Bone marrow (tissue), 2 donors: ENCODE data around the gene YJEFN3.
A peak's percentile ranks its signal among the peaks of the same experiment; 100 is the strongest.

ENCODE experiments used
- DNase-seq, 2 donors: peaks; one replicate each; lab custom pipeline; 2025; lab: John Stamatoyannopoulos, UW

YJEFN3 gene

DNA sequence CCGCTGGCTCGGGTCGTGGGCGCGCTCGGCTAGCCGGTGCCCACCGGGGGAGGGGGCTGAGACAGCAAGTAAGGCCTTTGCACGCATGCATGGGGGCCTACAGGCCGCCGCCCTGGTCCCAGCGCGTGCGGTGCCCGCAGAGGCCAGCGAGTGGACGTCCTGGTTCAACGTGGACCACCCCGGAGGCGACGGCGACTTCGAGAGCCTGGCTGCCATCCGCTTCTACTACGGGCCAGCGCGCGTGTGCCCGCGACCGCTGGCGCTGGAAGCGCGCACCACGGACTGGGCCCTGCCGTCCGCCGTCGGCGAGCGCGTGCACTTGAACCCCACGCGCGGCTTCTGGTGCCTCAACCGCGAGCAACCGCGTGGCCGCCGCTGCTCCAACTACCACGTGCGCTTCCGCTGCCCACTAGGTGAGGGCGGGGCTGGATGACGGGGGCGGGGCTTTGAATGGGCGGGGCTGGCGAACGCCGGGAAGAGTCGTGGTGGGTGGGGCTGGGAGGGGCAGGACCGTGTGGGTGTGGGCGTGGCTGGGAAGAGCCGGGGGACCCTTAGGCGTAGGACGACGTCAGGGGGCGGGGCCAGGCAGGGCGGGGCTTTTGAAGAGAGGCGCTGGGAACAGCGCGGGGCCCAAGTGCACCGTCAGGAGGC lies 11.5 kb downstream of the YJEFN3 start:
- peak in 1 of 2 donors; percentile 14 for DNase-seq

DNA sequence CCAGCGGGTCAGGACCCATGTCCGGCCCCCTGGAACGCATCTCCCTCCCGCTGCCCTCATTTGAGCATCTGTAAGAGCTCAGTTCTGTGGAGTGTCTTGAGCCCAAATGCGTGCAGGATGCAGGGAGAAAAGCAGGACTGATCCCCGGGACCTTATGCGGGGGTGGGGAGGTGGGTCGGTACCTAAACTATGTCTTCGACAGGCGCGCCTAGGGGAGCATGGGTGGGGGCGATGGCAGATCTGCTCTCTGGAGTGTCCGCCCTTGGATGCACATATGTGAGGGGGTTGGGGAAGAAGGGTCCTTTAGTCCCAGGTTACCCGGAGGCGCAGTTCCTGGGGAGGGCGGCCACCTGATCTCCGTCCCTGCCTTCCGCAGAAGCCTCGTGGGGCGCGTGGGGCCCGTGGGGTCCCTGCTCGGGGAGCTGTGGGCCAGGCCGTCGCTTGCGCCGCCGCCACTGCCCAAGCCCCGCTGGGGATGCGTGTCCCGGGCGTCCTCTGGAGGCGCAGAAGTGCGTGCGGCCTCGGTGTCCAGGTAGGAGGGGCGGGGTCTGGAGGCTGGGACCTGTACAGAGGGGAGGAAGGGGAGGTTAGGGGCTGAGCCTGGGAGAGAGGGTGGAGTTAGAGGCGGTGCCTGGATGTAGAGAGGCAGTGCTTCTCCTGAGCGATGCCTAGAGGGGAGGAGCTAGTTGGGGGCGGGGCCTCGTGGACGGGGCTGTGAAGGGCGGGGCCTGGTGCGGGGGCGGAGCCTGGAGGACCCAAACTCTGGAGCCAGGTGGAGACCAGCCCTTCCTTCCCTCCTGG lies 12.2 kb downstream of the YJEFN3 start:
- DNase-seq = no peak

DNA sequence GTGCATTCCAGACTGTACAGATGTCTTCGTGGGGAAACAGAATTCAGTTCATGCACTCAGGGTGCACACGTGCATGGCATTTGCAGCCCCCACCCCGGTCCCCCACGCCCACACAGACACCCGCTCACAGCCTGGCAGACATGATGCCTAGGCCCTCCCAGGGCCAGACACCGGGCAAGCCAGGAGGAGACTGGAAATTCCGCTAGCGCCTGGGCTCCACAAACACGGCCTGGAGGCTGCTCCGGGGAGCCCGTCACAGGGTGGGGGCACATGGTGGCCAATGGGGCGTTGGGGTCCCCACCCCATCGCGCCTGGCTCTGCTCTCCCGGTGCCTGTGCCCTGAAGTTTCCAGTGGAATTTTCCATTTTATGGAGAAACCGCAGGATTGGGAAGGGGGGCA lies 12.9 kb downstream of the YJEFN3 start:
- no peak for DNase-seq

DNA sequence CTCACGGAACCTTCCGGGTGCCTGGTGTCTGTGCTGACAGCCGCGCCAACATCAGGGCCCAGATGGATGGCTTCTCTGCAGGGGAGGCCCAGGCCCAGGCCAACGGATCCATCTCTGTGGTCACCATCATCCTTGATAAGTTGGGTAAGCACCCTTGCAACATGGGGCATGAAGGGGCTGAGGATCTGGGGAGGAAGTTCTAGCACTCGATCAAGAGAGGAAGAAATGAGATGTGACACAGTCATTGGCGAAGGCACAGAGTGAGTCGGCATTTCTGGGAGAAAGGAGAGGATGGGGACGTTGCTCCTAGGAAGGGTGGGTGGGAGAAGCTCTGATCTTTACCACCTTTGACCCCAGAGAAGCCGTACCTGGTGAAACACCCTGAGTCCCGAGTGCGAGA lies 13.8 kb downstream of the YJEFN3 start:
- DNase-seq = no peak

DNA sequence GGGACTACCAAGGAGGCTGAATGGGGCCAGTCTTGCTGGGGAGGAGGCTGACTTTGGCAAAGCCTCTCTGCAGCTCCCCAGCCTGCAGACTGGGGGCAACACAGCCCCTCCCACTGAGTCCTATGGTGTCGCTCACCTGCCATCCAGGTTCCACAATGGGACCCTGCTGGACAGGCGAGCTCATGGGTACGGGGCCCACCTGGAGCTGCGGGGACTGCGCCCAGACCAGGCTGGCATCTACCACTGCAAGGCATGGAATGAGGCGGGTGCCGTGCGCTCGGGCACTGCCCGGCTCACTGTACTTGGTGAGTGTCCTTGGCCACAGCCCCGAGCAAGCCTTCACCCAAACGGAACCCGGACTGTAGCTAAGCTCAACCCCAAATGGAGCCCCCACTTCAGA lies 14.4 kb downstream of the YJEFN3 start:
- no peak for DNase-seq

DNA sequence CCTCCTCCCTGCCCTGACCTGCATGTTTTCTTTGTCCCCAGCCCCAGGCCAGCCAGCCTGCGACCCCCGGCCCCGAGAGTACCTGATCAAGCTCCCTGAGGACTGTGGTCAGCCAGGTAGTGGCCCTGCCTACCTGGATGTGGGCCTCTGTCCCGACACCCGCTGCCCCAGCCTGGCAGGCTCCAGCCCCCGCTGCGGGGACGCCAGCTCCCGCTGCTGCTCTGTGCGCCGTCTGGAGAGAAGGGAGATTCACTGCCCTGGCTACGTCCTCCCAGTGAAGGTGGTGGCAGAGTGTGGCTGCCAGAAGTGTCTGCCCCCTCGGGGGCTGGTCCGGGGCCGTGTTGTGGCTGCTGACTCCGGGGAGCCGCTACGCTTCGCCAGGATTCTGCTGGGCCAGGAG lies 14.9 kb downstream of the YJEFN3 start:
- no peak for DNase-seq

DNA sequence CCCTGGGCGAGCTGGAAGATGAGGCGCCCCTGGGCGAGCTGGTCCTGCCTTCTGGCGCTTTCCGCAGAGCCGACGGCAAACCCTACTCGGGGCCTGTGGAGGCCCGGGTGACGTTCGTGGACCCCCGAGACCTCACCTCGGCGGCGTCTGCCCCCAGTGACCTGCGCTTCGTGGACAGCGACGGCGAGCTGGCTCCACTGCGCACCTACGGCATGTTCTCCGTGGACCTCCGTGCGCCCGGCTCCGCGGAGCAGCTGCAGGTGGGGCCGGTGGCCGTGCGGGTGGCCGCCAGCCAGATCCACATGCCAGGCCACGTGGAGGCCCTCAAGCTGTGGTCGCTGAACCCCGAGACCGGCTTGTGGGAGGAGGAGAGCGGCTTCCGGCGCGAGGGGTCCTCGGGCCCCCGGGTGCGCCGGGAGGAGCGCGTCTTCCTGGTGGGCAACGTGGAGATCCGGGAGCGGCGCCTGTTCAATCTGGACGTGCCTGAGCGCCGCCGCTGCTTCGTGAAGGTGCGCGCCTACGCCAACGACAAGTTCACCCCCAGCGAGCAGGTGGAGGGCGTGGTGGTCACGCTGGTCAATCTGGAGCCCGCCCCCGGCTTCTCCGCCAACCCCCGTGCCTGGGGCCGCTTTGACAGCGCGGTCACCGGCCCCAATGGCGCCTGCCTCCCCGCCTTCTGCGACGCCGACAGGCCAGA lies 15.7 kb downstream of the YJEFN3 start:
- DNase-seq = no peak

DNA sequence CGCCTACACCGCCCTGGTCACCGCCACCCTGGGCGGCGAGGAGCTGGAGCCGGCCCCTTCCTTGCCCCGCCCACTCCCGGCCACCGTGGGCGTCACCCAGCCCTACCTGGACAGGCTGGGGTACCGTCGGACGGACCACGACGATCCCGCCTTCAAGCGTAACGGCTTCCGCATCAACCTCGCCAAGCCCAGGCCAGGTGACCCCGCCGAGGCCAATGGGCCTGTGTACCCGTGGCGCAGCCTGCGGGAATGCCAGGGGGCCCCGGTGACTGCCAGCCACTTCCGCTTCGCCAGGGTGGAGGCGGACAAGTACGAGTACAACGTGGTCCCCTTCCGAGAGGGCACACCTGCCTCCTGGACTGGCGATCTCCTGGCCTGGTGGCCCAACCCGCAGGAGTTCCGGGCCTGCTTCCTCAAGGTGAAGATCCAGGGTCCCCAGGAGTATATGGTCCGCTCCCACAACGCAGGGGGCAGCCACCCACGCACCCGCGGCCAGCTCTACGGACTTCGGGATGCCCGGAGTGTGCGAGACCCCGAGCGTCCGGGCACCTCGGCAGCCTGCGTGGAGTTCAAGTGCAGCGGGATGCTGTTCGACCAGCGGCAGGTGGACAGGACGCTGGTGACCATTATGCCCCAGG lies 16.4 kb downstream of the YJEFN3 start:
- no peak for DNase-seq

DNA sequence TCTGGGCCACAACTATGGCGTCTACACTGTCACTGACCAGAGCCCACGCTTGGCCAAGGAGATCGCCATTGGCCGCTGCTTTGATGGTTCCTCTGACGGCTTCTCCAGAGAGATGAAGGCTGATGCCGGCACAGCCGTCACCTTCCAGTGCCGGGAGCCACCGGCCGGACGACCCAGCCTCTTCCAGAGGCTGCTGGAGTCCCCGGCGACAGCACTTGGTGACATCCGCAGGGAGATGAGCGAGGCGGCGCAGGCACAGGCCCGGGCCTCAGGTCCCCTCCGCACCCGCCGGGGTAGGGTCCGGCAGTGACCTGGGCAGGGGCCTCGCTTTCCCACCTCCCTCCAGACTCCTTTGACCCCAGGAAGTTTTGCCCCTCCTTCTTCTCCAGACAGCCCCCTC lies 17.0 kb downstream of the YJEFN3 start:
- no peak for DNase-seq

DNA sequence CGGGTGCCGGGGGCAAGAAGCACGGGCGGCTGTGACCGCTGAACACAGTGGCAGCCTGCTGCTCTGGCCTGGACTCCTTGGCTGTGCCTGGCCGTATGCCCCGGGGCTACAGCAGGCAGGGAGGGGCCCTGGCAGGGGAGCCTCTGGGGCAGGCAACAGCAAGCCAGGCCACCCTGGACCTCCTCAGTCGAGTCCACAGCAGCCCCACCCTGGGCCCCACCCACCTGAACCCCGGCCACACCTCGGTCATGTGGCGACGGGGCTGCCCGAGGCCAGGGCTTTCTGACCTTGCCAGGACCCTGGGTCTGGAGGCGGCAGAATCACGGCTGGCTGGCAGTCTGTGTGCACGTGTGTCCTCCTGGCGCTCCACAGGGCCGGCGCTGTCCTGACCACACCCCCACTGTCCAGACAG lies 18.0 kb downstream of the YJEFN3 start:
- DNase-seq = no peak

DNA sequence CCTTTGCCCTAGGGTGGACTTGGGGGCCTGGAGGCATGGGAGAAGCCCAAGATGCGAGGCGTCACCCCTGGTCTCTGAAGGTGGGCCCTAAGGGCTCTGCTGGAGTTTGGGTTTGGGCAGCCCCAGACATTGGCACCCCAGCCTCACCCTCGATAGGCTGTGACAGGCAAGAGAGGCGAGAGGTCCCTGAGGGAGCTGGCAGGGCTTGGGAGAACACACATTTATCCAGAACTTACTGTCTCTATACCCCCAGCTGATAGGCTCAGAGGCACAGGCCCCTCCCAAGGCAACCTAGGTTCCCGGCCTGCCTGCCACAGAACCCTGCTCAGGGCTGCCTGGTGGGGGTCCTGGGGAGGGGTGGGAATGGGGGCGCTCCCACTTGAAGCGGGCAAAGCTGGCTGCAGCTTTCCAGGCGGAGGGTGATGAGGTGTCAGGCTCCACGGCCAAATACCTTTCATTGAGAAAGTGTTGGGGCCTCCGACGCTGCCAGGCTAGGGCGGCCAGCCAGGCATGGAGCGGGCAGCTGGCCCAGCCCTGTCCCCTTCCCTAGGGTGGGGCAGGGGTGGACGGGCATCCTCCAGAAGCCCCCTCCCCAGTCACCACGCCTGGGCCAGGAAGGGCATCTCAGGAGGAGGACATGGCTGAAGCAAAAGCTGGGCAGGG lies 19.1 kb downstream of the YJEFN3 start:
- DNase-seq = no peak

DNA sequence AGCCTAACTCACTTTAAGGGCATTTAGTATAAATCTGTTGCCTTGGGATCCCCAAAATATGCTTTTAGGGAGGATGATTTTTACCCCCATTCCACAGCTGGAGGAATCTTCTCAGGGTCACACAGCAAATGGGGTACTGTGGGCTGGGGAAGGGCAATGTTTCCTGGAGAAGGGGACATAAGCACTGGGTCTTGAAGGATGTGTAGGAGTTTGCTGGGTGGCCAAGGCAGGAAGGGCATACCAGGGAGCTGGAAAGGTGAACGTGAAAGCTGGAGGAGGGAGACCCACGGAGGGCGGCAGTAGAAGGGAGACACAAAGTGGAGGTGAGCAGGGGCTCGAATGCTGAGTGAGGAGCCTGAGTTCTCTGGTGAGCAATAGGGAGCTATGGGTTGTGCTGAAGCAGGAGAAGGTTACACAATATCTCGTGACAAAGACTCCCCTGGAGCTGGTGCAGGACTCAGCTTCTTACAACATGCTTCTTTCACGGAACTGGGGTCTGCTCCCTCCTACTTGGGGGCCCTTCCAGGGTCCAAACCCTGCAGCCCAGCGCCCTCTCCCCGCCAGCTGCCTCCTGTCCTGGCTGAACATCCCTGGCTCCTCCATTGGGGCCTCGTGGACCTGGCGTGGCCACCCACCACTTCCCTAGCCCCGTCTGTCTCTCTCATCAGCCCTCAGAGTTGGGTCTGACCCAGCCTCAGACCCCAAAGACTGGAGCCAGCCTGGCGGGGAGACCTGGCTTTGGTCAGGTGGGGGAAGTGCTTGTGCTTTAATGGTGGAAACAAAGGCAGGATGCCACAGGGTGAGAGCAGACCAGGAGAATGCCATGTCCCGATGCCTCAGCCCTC lies 20.4 kb downstream of the YJEFN3 start:
- no peak for DNase-seq

DNA sequence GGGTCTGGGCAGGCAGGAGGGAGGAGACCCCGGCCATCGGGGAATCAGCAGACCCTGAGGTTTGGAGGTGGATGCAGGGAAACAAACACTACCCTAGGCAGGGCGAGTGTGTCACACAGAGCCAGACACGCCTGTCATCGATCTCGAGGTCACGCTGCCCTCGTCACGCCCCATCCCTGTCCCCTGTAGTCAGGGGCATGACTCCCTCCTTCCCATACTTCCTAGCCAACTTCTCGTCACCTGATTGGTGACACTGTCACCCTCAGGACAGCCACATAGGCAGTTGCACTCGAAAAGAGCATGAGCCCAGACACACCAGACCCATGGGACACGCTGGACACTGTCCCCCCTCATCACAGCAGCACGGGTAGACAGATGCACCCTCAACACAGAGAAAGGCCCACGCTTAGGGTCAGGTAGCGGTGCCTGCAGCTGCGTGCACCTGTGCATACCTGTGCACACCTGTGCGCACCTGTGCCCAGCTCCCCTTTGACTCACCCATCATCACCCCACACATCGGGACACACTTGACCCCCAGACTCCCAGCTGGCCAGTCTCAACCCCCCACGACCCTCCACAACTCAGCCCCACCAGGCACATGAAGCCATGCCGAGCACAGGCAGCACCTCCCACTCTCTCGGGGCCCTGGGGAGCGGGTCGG lies 21.2 kb downstream of the YJEFN3 start:
- no peak for DNase-seq

DNA sequence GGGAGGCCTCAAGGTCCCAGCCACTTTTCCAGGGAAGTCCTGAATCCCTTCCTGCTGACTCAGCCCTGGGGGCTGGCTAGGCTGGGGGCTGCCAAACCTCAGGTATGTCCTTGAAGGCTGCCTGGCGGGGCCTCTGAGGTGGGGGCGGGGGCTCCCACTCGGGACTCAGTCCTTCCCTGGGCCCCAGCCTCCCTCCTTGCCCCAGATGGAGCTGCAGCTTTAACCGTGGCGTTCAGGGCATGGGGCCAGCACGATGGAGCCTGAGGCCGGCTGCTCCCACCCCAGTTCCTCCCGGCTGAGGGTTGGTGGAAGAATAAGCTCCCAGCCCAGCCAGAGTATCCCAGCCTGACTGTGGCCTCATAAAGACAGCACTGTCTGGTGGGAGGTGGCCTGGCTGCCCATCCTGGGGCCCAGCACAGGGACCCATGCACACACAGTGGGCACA lies 21.8 kb downstream of the YJEFN3 start:
- no peak for DNase-seq

DNA sequence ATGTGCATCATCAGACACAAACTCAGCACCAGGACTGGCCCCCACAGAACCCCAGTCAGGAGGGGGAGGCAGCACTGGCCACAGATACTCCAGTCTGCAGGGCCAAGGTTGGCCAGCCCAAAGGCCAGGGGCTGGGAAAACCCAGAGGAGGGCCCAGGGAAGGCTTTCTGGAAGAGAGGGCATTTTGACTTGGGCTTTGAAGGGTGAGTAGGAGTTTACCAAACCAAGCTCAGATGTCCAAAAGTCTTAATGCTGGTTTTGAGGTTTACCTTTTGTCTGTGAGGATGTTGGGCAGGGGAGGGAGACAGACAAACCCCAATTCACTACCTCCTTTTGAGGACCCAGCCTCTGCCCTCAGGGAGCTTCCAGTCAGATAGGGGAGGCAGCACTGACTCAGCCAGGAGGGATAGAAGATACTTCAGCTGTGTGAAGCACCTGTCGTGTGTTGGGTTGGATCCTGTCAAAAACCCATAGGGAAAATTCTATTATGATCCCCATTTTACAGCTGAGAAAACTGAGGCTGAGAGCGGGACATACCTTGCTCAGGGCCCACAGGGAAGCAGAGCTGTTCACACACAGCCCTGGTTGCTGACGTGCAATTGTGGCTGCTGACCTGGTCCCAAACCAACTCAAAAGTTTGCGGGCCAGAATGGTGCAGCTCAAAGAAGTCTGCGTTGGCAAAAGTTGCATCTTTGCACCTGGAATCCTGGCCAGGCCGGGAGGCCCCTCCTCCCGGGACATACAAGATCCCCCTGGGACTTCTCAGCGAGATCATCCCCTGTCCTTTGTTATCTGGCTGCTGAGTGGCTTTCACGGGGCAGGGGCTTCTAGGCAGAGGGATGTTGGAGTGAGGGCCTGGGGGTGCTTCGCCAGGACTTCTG lies 22.5 kb downstream of the YJEFN3 start:
- DNase-seq = no peak

DNA sequence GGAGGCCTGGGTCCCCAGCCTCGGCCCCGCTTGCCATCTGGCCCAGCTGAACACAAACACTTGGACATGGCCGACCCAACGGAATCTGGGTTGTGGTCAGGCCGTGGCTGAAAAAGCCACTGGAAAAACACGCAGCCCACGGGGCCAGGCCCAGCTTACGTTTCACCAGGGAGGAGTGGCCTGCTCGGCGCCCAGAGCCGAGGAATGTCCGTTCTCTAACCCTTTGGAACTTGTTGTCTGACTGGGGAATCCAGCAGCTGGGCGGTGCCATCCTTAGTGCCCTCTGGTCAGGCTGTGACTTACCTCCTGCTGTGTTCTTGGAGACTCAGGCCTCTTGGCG lies 23.1 kb downstream of the YJEFN3 start:
- DNase-seq = no peak

DNA sequence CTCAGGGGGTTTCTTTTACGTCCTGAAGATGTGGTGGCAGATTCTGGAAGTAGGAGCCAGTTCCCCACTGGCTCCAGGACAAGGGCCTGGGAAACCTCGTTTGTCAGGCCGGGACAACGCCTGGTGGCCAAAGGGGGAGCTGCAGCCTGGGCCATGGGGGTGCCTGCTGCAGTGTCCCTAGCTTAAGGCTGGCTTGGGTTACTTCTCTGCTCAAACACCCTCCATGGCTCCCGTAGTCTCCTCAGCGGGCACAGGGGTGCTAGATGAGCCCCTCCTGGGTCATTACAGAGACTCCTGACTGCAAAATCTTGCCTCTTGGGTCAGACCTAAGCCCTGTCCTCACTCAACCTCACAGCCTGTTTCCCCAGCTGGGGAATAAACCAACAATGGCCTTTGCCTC lies 24.1 kb downstream of the YJEFN3 start:
- DNase-seq = no peak

DNA sequence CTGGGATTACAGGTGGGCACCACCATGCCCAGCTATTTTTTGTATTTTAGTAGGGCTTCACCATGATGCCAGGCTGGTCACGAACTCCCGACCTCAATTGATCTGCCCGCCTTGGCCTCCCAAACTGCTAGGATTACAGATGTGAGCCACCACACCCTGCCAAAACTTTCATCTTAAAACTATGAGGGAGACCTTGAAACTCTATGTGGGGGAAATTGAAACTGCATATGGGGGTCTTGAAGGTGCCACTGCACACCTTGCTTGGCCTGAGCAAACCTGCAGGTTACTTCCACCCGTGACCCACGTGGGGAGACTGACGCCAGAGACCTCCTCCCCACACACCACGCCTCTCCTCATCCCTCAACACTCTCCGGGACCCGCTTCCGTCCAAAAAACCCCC lies 25.0 kb downstream of the YJEFN3 start:
- DNase-seq = no peak
